Astrocyte (in vitro differentiated cells and primary cell): Measurements from ENCODE around the gene GPATCH11.

ENCODE experiments used
- EZH2 ChIP-seq: IDR thresholded peaks from 2 replicates; pipeline ENCODE4 v1.6.1; 2012; ENCODE audit warnings: mild to moderate bottlenecking, low read length, inconsistent platforms; ENCODE audit not compliant: insufficient read depth
- TF ChIP-seq, protein P1 (sequence below): IDR thresholded peaks from 2 replicates; pipeline ENCODE4 v1.5.1; 2011; ENCODE audit warnings: low read depth, mild to moderate bottlenecking, inconsistent platforms, low read length, moderate library complexity; ENCODE audit not compliant: insufficient read depth

DNA sequence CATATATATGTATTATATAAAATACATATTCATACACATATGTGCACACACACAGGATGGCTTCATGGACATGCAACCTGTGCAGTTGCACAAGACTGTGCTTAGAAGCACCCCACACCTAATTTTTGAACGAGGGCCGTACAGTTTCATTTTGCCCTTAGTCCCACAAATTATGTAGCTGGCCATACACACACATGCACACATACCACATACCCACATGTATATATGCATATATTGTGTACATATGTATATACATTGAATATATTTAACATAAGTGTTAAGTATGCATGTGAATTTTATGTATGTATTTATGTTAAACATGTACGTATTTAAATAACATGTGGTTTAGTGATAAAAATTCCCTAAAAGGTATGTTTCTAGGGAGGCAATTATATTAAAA is 18.3 kb downstream of the GPATCH11 start:
- TF ChIP-seq EZH2: no peak
- TF ChIP-seq, protein P1, sequence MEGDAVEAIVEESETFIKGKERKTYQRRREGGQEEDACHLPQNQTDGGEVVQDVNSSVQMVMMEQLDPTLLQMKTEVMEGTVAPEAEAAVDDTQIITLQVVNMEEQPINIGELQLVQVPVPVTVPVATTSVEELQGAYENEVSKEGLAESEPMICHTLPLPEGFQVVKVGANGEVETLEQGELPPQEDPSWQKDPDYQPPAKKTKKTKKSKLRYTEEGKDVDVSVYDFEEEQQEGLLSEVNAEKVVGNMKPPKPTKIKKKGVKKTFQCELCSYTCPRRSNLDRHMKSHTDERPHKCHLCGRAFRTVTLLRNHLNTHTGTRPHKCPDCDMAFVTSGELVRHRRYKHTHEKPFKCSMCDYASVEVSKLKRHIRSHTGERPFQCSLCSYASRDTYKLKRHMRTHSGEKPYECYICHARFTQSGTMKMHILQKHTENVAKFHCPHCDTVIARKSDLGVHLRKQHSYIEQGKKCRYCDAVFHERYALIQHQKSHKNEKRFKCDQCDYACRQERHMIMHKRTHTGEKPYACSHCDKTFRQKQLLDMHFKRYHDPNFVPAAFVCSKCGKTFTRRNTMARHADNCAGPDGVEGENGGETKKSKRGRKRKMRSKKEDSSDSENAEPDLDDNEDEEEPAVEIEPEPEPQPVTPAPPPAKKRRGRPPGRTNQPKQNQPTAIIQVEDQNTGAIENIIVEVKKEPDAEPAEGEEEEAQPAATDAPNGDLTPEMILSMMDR: no peak
